SU-DHL-6 (cell line): Measurements from ENCODE around the gene NCOA3.

Source experiments
- EZH2phosphoT487 ChIP-seq: fragments of 200-600 bp; sonication (generic), shearing (Covaris generic); conservative IDR thresholded peaks from 2 replicates; pipeline ENCODE4 v1.6.1; 2018; ENCODE audit warnings: mild to moderate bottlenecking, antibody characterized with exemption, low read length, moderate library complexity, mixed read lengths
- TF ChIP-seq, protein P1 (sequence below): fragments of 200-600 bp; sonication (generic); IDR thresholded peaks from one replicate; pipeline ENCODE4 v1.5.1; 2017; ENCODE audit warnings: antibody characterized with exemption, mild to moderate bottlenecking, low read length, moderate library complexity; ENCODE audit not compliant: insufficient read depth, poor library complexity, severe bottlenecking

GRCh38 chr20:47484303-47484702, 17.4 kb upstream of the NCOA3 start:
- TF ChIP-seq, protein P1, sequence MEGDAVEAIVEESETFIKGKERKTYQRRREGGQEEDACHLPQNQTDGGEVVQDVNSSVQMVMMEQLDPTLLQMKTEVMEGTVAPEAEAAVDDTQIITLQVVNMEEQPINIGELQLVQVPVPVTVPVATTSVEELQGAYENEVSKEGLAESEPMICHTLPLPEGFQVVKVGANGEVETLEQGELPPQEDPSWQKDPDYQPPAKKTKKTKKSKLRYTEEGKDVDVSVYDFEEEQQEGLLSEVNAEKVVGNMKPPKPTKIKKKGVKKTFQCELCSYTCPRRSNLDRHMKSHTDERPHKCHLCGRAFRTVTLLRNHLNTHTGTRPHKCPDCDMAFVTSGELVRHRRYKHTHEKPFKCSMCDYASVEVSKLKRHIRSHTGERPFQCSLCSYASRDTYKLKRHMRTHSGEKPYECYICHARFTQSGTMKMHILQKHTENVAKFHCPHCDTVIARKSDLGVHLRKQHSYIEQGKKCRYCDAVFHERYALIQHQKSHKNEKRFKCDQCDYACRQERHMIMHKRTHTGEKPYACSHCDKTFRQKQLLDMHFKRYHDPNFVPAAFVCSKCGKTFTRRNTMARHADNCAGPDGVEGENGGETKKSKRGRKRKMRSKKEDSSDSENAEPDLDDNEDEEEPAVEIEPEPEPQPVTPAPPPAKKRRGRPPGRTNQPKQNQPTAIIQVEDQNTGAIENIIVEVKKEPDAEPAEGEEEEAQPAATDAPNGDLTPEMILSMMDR, result no peak
- TF ChIP-seq EZH2phosphoT487, result no peak
